Activated CD8-positive, alpha-beta memory T cell treated with anti-CD3 and anti-CD28 coated beads, Interleukin-2, amount 50 U/mL, for 24 hours (primary cell): ENCODE data around the gene SMCO1.
"Not testable (repeated sequence)": the region's sequence is repeated elsewhere in the genome, so short reads cannot be mapped to it uniquely, and the experiment has no call there.

Experiments used
- DNase-seq: peaks from one replicate; pipeline ENCODE4 v3.0.0-alpha.2; 2020; ENCODE audit errors: extremely low read depth

The SMCO1 gene

GRCh38 chr3:196492080-196492479, 23.1 kb downstream of the SMCO1 start:
- no peak for DNase-seq

- DNase-seq = no peak
These were observed 25.4 kb downstream of the SMCO1 start for GRCh38 chr3:196489747-196490146.

- no peak for DNase-seq
These were observed 28.9 kb downstream of the SMCO1 start for GRCh38 chr3:196486263-196486662.

- DNase-seq = no peak
These were observed 37.5 kb downstream of the SMCO1 start for GRCh38 chr3:196477678-196478077.

GRCh38 chr3:196472286-196472685, 42.9 kb downstream of the SMCO1 start:
- DNase-seq = no peak

GRCh38 chr3:196471551-196471950, 43.6 kb downstream of the SMCO1 start:
- DNase-seq = no peak

GRCh38 chr3:196470182-196470581, 45.0 kb downstream of the SMCO1 start:
- DNase-seq = not testable (repeated sequence)

- DNase-seq = no peak
These were observed 51.3 kb downstream of the SMCO1 start for GRCh38 chr3:196463804-196464203.

- no peak for DNase-seq
These were observed 51.7 kb downstream of the SMCO1 start for GRCh38 chr3:196463478-196463756.

- not testable (repeated sequence) for DNase-seq
These were observed 52.3 kb downstream of the SMCO1 start for GRCh38 chr3:196462680-196463477.

GRCh38 chr3:196458063-196458462, 57.1 kb downstream of the SMCO1 start:
- DNase-seq = no peak

GRCh38 chr3:196457470-196457869, 57.7 kb downstream of the SMCO1 start:
- DNase-seq = not testable (repeated sequence)
